ENCODE data around the gene ADAM8.
A peak's percentile ranks its signal among the peaks of the same experiment; 100 is the strongest.

ADAM8 gene

GRCh38 chr10:133281084-133281483, 4.4 kb upstream of the ADAM8 start:
- DNase-seq, result no peak

GRCh38 chr10:133280391-133281059, 3.9 kb upstream of the ADAM8 start:
- no peak for DNase-seq

GRCh38 chr10:133279326-133280226, 2.9 kb upstream of the ADAM8 start:
- peak; percentile 39 to 44 (median 40) for DNase-seq

- peak; percentile 79 to 88 (median 82) for DNase-seq
Measured at GRCh38 chr10:133278577-133279265, 2.1 kb upstream of the ADAM8 start.

GRCh38 chr10:133277993-133278576, 1.4 kb upstream of the ADAM8 start:
- DNase-seq, result peak; percentile 42 to 62 (median 47)

- no peak for DNase-seq
Measured at GRCh38 chr10:133277277-133277992, 767 bp upstream of the ADAM8 start.

- no peak for DNase-seq
Measured at GRCh38 chr10:133276100-133276434, 601 bp downstream of the ADAM8 start.

GRCh38 chr10:133275684-133276092, 980 bp downstream of the ADAM8 start:
- peak; percentile 49 to 62 (median 50) for DNase-seq

GRCh38 chr10:133274751-133275683, 1.7 kb downstream of the ADAM8 start:
- DNase-seq, result peak; percentile 30 to 60 (median 54)

- no peak for DNase-seq
Measured at GRCh38 chr10:133273534-133274143, 3.0 kb downstream of the ADAM8 start.

- no peak for DNase-seq
Measured at GRCh38 chr10:133272964-133273420, 3.7 kb downstream of the ADAM8 start.

- DNase-seq, result no peak
Measured at GRCh38 chr10:133272301-133272963, 4.2 kb downstream of the ADAM8 start.

- DNase-seq, result no peak
Measured at GRCh38 chr10:133271521-133272300, 5.0 kb downstream of the ADAM8 start.

GRCh38 chr10:133270773-133271297, 5.8 kb downstream of the ADAM8 start:
- no peak for DNase-seq

- no peak for DNase-seq
Measured at GRCh38 chr10:133270204-133270603, 6.5 kb downstream of the ADAM8 start.

- DNase-seq, result no peak
Measured at GRCh38 chr10:133269367-133269766, 7.3 kb downstream of the ADAM8 start.

- no peak for DNase-seq
Measured at GRCh38 chr10:133268532-133268931, 8.1 kb downstream of the ADAM8 start.

- no peak for DNase-seq
Measured at GRCh38 chr10:133267829-133268228, 8.8 kb downstream of the ADAM8 start.

GRCh38 chr10:133267293-133267692, 9.4 kb downstream of the ADAM8 start:
- no peak for DNase-seq

Measured in suppressor macrophage treated with lipopolysaccharide for 1 hour (primary cell).